ENCODE measurements around the gene CDKL5. TPM values are rescaled to one million over a fixed set of nuclear protein-coding genes. Genes with fewer than 3 reads are reported as not detected.

CDKL5 gene
- total RNA-seq, 1 experiment from 2014 or later, result 4.2 TPM

- CTCF ChIA-PET, result no interaction called here
- no peak overlapping the region for H3K4me2 ChIP-seq
- no peaks in the 10 kb centered on the region for H3K79me2 ChIP-seq (ENCODE audit: low read depth)
- no peak overlapping the region for H3K27ac ChIP-seq
- H3K36me3 ChIP-seq (ENCODE audit: low read depth), result no peaks in the 10 kb centered on the region
- H3K9me3 ChIP-seq (ENCODE audit: insufficient read depth, low read depth), result no peaks in the 10 kb centered on the region
- no peaks in the 10 kb centered on the region for H3K4me1 ChIP-seq (replicated peaks; ENCODE audit: insufficient read depth)
- no TSS peak for BruUV-seq (replicated peaks)
- no peaks in the 10 kb centered on the region for H3F3A ChIP-seq (ENCODE audit: insufficient read depth, low read depth)
- H3K9me2 ChIP-seq (ENCODE audit: insufficient read depth), result no peaks in the 10 kb centered on the region
- no peaks in the 10 kb centered on the region for H4K20me1 ChIP-seq (ENCODE audit: insufficient read depth)
- no peak for DNase-seq
- intact Hi-C loops (cut with micrococcal nuclease; ENCODE audit: unreplicated experiment), result no loop called here
- no peak overlapping the region for H2AFZ ChIP-seq
- POLR2A ChIA-PET (ENCODE audit: unreplicated experiment), result no interaction called here
- H3K27me3 ChIP-seq (ENCODE audit: insufficient read depth, low read depth), result no peaks in the 10 kb centered on the region
- no peak overlapping the region for H3K4me3 ChIP-seq
- TF ChIP-seq CTCF (conservative IDR thresholded peaks at IDR 0.05) (no peak), EZH2 (IDR thresholded peaks at IDR 0.05; ENCODE audit: low read depth) (no peak)
These were observed 224.1 kb downstream of the CDKL5 start for GRCh38 chrX:18649498-18649951.

GRCh38 chrX:18650662-18651061 is 225.3 kb downstream of the CDKL5 start:
- CTCF ChIA-PET, result no interaction called here
- POLR2A ChIA-PET (ENCODE audit: unreplicated experiment), result no interaction called here
- intact Hi-C loops (cut with micrococcal nuclease; ENCODE audit: unreplicated experiment), result no loop called here

GRCh38 chrX:18652636-18653035 is 227.2 kb downstream of the CDKL5 start:
- Histone ChIP-seq H3K36me3 (ENCODE audit: low read depth) (no peaks in the 10 kb centered on the region), H3K4me2 (no peak overlapping the region), H3K27ac (no peak overlapping the region), H3K79me2 (ENCODE audit: low read depth) (no peaks in the 10 kb centered on the region), H3K4me3 (no peak overlapping the region), H3K9me2 (ENCODE audit: insufficient read depth) (no peaks in the 10 kb centered on the region), H3K27me3 (ENCODE audit: insufficient read depth, low read depth) (no peaks in the 10 kb centered on the region), H2AFZ (no peak overlapping the region), H3K9me3 (ENCODE audit: insufficient read depth, low read depth) (no peaks in the 10 kb centered on the region), H3F3A (ENCODE audit: insufficient read depth, low read depth) (no peaks in the 10 kb centered on the region), H4K20me1 (ENCODE audit: insufficient read depth) (no peaks in the 10 kb centered on the region), H3K4me1 (replicated peaks; ENCODE audit: insufficient read depth) (no peaks in the 10 kb centered on the region)
- TF ChIP-seq CTCF (conservative IDR thresholded peaks at IDR 0.05) (no peak), EZH2 (IDR thresholded peaks at IDR 0.05; ENCODE audit: low read depth) (no peak)
- ChIA-PET POLR2A (ENCODE audit: unreplicated experiment) (no interaction called here), CTCF (no interaction called here)
- DNase-seq, result no peak
- intact Hi-C loops (cut with micrococcal nuclease; ENCODE audit: unreplicated experiment), result no loop called here
- no TSS peak for BruUV-seq (replicated peaks)

More at GRCh38 chrX:18650662-18651061, 225.3 kb downstream of the CDKL5 start:
- no peak overlapping the region for H3K27ac ChIP-seq
- H3K4me3 ChIP-seq, result no peak overlapping the region
- no peaks in the 10 kb centered on the region for H3K27me3 ChIP-seq (ENCODE audit: insufficient read depth, low read depth)
- no peaks in the 10 kb centered on the region for H3K4me1 ChIP-seq (replicated peaks; ENCODE audit: insufficient read depth)
- H3K36me3 ChIP-seq (ENCODE audit: low read depth), result no peaks in the 10 kb centered on the region
- no peak overlapping the region for H2AFZ ChIP-seq
- H3K4me2 ChIP-seq, result no peak overlapping the region
- no peaks in the 10 kb centered on the region for H3K9me2 ChIP-seq (ENCODE audit: insufficient read depth)
- DNase-seq, result no peak
- no peaks in the 10 kb centered on the region for H3K9me3 ChIP-seq (ENCODE audit: insufficient read depth, low read depth)
- H4K20me1 ChIP-seq (ENCODE audit: insufficient read depth), result no peaks in the 10 kb centered on the region
- TF ChIP-seq CTCF (conservative IDR thresholded peaks at IDR 0.05) (no peak), EZH2 (IDR thresholded peaks at IDR 0.05; ENCODE audit: low read depth) (no peak)
- no peaks in the 10 kb centered on the region for H3F3A ChIP-seq (ENCODE audit: insufficient read depth, low read depth)
- no peaks in the 10 kb centered on the region for H3K79me2 ChIP-seq (ENCODE audit: low read depth)
- no TSS peak for BruUV-seq (replicated peaks)

Data from PC-9 (cell line).